ENCODE measurements around the gene SCART1. TPM values are rescaled to one million over a fixed set of nuclear protein-coding genes. Genes with fewer than 3 reads are reported as not detected.

SCART1 gene
- total RNA-seq, 1 experiment from 2014 or later = 0.73 TPM

DNA sequence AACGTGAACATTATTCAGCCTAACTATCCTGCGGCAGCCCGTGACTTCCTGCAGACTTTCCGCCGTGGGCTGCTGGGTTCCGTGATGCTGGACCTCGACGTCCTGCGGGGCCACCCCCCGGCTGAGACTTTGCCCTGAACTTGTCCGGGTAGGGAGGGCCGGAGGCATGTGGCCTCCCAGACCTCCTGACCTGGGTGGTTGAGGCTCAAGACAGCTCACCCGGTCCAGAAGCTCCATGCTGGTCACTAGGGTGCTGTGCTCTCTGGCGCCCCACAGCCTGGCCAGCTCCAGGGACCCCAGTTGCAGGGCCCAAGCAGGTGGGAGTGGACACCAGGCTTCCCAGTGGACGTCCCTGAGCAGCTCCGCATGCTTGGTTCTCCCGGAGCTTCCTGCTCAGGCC is 33.7 kb upstream of the SCART1 start:
- no peak overlapping the region for H3K27ac Mint-ChIP-seq (ENCODE audit: unreplicated experiment)
- H3K4me1 ChIP-seq = peaks cover 5% of the 10 kb centered on the region; the same call in 1 of the 2 replicates
- CTCF ChIA-PET = interaction anchor here (1.0 to 1.2 kb wide), 3 partner anchors 11 to 90 kb away, joined by 3 to 6 read pairs (median 3); no protein-coding TSS in a partner anchor
- no peak overlapping the region for H3K4me3 Mint-ChIP-seq (ENCODE audit: unreplicated experiment)
- intact Hi-C loops (cut with micrococcal nuclease; ENCODE audit: unreplicated experiment) = no loop called here
- no peaks in the 10 kb centered on the region for H3K9me3 Mint-ChIP-seq (ENCODE audit: unreplicated experiment)
- POLR2A ChIA-PET = no interaction called here
- no peaks in the 10 kb centered on the region for H3K9me3 ChIP-seq
- no peak overlapping the region for H3K4me3 ChIP-seq (ENCODE audit: low read depth, low read length)
- no peaks in the 10 kb centered on the region for H3K27me3 ChIP-seq (replicated peaks; ENCODE audit: control insufficient read depth, insufficient read depth, low read length)
- H3K4me1 Mint-ChIP-seq (ENCODE audit: low read depth, unreplicated experiment) = no peaks in the 10 kb centered on the region
- TSS peak; percentile 53 for BruUV-seq (replicated peaks)
- H3K36me3 ChIP-seq (ENCODE audit: control insufficient read depth, insufficient read depth, low read length) = peaks cover 1% of the 10 kb centered on the region
- H3K36me3 Mint-ChIP-seq (ENCODE audit: insufficient read depth, unreplicated experiment) = peaks cover 69% of the 10 kb centered on the region
- no peak for DNase-seq
- TF ChIP-seq CTCF (IDR thresholded peaks at IDR 0.05; ENCODE audit: insufficient read depth in 1 of 2, low read depth in 1 of 2, low read length in 1 of 2, severe bottlenecking in 1 of 2, unreplicated experiment in 1 of 2) = no peak
- H3K27me3 Mint-ChIP-seq (ENCODE audit: insufficient read depth, unreplicated experiment) = no peaks in the 10 kb centered on the region

DNA sequence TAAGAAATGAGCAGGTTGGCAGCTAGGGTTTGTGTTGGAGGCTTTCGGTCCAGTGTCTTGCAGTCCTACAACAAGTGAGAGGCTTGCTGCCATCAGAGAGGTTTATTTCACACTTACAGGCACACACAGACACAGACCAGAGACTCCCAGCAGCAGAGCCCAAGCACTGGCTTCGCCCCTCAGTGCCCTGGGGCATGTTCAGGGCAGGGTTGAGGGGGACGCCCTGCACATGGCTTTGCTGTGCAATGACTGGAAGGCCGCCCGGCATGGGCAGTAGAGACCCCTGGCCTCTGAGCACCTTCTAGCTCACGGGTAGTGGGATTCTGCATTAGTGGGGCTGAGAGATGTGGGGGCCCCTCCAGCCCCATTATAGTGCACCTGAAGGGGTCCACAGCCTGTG is 33.2 kb upstream of the SCART1 start:
- Histone ChIP-seq H3K4me3 (ENCODE audit: low read depth, low read length) (no peak overlapping the region), H3K27me3 (replicated peaks; ENCODE audit: control insufficient read depth, insufficient read depth, low read length) (no peaks in the 10 kb centered on the region), H3K4me1 (peaks cover 5% of the 10 kb centered on the region; the same call in 1 of the 2 replicates), H3K9me3 (no peaks in the 10 kb centered on the region), H3K36me3 (ENCODE audit: control insufficient read depth, insufficient read depth, low read length) (peaks cover 1% of the 10 kb centered on the region)
- Mint-ChIP-seq H3K36me3 (ENCODE audit: insufficient read depth, unreplicated experiment) (peaks cover 64% of the 10 kb centered on the region), H3K4me3 (ENCODE audit: unreplicated experiment) (no peak overlapping the region), H3K27ac (ENCODE audit: unreplicated experiment) (no peak overlapping the region), H3K4me1 (ENCODE audit: low read depth, unreplicated experiment) (no peaks in the 10 kb centered on the region), H3K27me3 (ENCODE audit: insufficient read depth, unreplicated experiment) (no peaks in the 10 kb centered on the region), H3K9me3 (ENCODE audit: unreplicated experiment) (no peaks in the 10 kb centered on the region)
- intact Hi-C loops (cut with micrococcal nuclease; ENCODE audit: unreplicated experiment) = no loop called here
- BruUV-seq (replicated peaks) = no TSS peak
- ChIA-PET POLR2A (no interaction called here), CTCF (interaction anchor here (1.0 to 1.2 kb wide), 2 partner anchors 11 to 91 kb away, joined by 3 to 6 read pairs; no protein-coding TSS in a partner anchor)
- no peak for TF ChIP-seq CTCF (IDR thresholded peaks at IDR 0.05; ENCODE audit: insufficient read depth in 1 of 2, low read depth in 1 of 2, low read length in 1 of 2, severe bottlenecking in 1 of 2, unreplicated experiment in 1 of 2)
- DNase-seq = no peak

GRCh38 chr10:133421336-133422222 is 32.2 kb upstream of the SCART1 start:
- TF ChIP-seq CTCF (IDR thresholded peaks at IDR 0.05; ENCODE audit: insufficient read depth in 1 of 2, low read depth in 1 of 2, low read length in 1 of 2, severe bottlenecking in 1 of 2, unreplicated experiment in 1 of 2) = no peak
- ChIA-PET POLR2A (no interaction called here), CTCF (no interaction called here)
- no peaks in the 10 kb centered on the region for H3K27me3 Mint-ChIP-seq (ENCODE audit: insufficient read depth, unreplicated experiment)
- H3K4me3 ChIP-seq (ENCODE audit: low read depth, low read length) = no peak overlapping the region
- H3K36me3 ChIP-seq (ENCODE audit: control insufficient read depth, insufficient read depth, low read length) = peaks cover 1% of the 10 kb centered on the region
- H3K4me1 Mint-ChIP-seq (ENCODE audit: low read depth, unreplicated experiment) = no peaks in the 10 kb centered on the region
- intact Hi-C loops (cut with micrococcal nuclease; ENCODE audit: unreplicated experiment) = no loop called here
- peak overlapping the region; percentile 61 for H3K4me3 Mint-ChIP-seq (ENCODE audit: unreplicated experiment)
- peaks cover 5% of the 10 kb centered on the region; the same call in 1 of the 2 replicates for H3K4me1 ChIP-seq
- BruUV-seq (replicated peaks) = no TSS peak
- no peaks in the 10 kb centered on the region for H3K9me3 Mint-ChIP-seq (ENCODE audit: unreplicated experiment)
- H3K27ac Mint-ChIP-seq (ENCODE audit: unreplicated experiment) = no peak overlapping the region
- no peak for DNase-seq
- H3K36me3 Mint-ChIP-seq (ENCODE audit: insufficient read depth, unreplicated experiment) = peaks cover 56% of the 10 kb centered on the region
- H3K27me3 ChIP-seq (replicated peaks; ENCODE audit: control insufficient read depth, insufficient read depth, low read length) = no peaks in the 10 kb centered on the region
- no peaks in the 10 kb centered on the region for H3K9me3 ChIP-seq
